ENCODE results near the gene ADCY2.

DNA sequence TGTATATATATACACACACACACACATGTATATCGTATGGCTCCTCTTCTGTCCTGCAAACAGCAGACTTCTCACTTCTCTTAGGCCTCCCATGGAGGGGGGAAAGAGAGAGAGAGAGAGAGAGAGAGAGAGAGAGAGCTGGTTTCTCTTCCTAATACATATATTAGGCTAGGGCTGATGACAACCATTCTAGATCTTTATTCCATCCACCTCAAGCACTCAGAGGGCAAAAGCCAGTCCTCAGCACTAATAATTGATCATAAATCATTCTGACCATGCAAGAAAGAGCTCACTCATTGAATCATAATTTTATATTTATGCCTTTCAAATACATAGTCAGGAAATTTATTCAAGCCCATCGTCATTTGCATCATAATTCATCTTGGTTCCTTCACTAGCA is 408.0 kb downstream of the ADCY2 start:
- TF ChIP-seq, protein P1, sequence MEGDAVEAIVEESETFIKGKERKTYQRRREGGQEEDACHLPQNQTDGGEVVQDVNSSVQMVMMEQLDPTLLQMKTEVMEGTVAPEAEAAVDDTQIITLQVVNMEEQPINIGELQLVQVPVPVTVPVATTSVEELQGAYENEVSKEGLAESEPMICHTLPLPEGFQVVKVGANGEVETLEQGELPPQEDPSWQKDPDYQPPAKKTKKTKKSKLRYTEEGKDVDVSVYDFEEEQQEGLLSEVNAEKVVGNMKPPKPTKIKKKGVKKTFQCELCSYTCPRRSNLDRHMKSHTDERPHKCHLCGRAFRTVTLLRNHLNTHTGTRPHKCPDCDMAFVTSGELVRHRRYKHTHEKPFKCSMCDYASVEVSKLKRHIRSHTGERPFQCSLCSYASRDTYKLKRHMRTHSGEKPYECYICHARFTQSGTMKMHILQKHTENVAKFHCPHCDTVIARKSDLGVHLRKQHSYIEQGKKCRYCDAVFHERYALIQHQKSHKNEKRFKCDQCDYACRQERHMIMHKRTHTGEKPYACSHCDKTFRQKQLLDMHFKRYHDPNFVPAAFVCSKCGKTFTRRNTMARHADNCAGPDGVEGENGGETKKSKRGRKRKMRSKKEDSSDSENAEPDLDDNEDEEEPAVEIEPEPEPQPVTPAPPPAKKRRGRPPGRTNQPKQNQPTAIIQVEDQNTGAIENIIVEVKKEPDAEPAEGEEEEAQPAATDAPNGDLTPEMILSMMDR (conservative IDR thresholded peaks at IDR 0.05; ENCODE audit: low read length) = no peak
- no peak for TF ChIP-seq EZH2phosphoT487 (IDR thresholded peaks at IDR 0.05; ENCODE audit: borderline replicate concordance, low read depth, low read length)

Data from OCI-LY7 (cell line).